Kasumi-1 (cell line): ENCODE data around the gene WDR27.
A peak's percentile ranks its signal among the peaks of the same experiment; 100 is the strongest.

Experiments used
- DNase-seq, 2 experiments: peaks; one replicate each; lab custom pipeline; 2025; lab: John Stamatoyannopoulos, UW

The WDR27 gene

GRCh38 chr6:169564453-169565240, 137.2 kb downstream of the WDR27 start:
- no peak for DNase-seq

DNA sequence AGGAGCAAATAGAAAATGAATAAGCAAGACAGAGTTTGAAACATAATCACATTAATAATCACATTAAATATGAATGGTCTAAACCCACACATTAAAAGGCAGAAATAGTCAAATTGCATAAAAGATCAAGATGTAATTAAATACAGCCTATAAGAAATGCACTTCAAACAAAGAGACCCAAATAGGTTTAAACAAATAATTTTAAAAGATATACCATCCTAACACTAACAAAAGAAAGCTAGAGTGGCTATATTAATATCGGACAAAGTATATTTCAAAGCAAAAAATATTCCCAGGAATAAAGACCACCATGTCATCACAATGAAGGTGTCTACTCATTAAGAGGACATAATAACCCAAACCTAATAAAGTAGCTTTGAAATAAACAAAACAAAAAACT, 140.2 kb downstream of the WDR27 start:
- DNase-seq, result no peak

GRCh38 chr6:169559592-169559991, 142.2 kb downstream of the WDR27 start:
- no peak for DNase-seq

GRCh38 chr6:169558774-169559441, 142.9 kb downstream of the WDR27 start:
- no peak for DNase-seq

- no peak for DNase-seq
Measured at GRCh38 chr6:169558378-169558773, 143.5 kb downstream of the WDR27 start.

DNA sequence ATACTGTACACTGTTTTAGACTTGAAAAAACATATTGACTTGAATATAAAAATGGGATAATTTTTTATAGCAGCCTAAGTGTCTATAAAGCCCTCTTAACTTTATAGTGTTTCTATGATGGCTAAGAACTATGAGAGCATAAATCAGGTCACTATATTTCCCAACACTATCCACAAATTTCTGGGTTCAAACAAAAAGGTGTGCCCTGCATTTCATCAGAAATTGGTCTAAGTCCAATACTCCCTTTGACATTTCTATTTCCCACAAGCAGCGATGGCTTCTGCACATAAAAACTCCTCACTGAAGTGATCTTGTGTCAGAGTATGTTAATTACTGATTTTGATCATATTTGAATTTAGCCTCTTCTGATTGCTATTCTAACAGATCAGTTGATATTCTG, 143.9 kb downstream of the WDR27 start:
- no peak for DNase-seq

- no peak for DNase-seq
Measured at GRCh38 chr6:169556758-169557548, 144.9 kb downstream of the WDR27 start.

DNA sequence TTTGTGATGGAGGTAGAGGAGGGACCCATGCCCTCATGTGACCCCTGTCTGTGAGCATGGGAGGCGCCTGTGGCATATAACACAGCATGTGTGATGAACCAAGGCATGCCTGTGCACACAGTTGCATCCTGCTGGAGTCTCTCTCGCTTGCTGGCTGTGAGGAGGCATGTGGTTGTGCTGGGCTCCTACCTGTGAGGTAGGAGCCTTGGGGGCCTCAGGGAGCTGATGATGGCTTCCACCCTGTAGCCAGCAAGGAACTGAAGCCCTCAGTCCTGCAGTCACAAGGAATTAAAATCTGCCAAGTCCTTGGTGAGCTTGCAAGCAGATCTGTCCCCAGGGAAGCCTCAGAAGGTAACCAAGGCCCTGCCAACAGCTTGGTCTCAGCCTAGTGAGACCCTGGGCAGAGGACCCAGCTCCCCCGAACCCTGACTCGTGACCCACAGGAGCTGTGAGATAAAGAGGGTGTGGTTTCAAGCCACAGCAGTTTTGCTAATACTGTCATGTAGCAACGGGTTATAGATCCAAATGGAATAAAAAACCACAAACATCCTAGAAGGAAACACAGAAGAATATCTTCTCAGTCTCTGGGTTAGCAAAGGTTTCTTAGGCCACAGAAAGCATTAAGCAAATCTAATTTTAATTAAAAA, 145.7 kb downstream of the WDR27 start:
- no peak for DNase-seq

DNA sequence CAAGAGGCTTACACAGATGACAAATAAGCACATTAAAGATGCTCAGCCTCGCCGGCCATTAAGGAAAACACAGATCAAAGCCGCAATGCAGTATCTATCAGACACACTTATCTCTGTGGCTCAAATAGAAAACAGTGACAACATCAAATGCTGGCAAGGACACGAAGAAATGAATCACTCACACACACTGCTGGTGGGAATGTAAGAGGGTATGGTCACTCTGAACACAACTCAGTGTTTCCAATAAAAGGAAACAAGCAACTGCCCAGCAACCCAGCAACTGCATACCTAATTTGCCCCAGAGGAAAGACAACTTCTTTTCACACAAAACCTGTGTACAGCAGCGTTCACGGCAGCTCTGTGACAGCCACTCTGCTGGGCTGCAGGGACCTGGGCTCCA, 155.8 kb downstream of the WDR27 start:
- DNase-seq, result no peak

DNA sequence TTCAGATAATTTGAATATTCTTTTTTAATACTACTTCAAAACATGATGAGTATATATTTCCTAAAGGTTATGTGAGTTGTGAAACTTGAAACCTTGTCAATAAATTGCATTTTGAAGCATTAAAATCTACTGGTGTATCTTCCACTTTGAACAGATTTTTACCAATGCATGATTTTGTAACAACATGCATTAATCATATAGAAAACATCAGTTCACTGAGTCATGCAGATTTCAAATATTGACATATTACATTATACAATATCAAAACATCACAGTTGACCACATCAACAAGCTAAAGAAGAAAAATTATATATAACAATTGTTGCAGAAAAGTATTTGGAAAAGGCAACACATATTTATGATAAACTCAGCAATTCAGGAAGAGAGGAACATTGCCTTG, 158.1 kb downstream of the WDR27 start:
- DNase-seq, result no peak

GRCh38 chr6:169542491-169542890, 159.3 kb downstream of the WDR27 start:
- DNase-seq, result no peak

- no peak for DNase-seq
Measured at GRCh38 chr6:169539176-169539897, 162.5 kb downstream of the WDR27 start.

DNA sequence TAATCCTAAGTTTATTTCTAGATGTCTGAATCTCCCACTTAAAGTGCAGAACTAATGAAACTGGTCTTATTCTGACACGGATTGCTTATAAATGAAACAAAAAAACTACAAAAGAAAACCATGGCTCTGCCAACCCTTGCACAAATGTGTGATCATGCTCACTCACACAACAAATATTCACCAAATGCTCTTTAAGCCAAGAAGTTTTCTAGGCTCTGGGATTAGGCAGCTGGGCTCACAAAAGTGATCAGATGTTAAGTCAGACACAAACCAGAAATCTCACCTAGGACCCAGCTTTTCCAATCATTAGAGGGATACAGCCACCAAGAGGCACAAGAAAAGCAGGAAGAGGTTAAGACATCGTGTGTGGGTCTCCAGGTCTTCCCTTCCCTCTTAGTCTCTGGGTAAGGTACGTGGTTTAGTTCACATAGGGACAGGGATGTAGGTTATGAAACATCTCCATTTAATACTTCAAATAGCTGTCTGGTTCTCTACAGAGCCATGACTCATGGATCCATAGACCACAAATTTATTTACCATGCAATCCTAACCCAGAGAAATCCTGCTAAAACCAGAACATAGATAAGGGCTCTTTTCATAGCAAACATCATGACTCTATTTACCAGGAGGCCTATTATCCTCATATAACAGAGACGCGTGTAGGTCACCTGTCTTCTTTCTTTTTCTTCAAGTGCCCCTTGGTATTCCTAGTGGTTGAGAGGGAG, 165.2 kb downstream of the WDR27 start:
- DNase-seq, result no peak

- DNase-seq, result no peak
Measured at GRCh38 chr6:169534039-169534421, 167.8 kb downstream of the WDR27 start.

GRCh38 chr6:169533301-169534038, 168.4 kb downstream of the WDR27 start:
- no peak for DNase-seq

DNA sequence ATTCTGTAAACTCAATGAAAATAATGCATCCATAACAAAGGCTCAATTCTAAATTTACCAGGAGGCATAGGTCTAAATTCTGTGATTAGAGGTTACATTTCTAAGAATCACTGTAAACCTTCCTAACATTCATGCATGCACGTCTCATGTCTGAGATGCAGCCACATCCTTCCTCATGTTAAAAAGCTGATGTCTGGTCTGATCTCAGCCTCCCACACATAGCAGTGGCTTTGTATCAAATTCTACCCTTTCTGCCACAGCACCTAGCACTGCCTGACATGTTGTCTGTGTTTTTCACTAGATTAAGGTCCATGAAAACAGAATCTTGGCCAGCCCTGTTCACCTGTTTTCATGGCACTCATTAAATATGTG, 171.1 kb downstream of the WDR27 start:
- peak; percentile 27 to 34 for DNase-seq

- DNase-seq, result no peak
Measured at GRCh38 chr6:169529931-169530751, 171.7 kb downstream of the WDR27 start.

DNA sequence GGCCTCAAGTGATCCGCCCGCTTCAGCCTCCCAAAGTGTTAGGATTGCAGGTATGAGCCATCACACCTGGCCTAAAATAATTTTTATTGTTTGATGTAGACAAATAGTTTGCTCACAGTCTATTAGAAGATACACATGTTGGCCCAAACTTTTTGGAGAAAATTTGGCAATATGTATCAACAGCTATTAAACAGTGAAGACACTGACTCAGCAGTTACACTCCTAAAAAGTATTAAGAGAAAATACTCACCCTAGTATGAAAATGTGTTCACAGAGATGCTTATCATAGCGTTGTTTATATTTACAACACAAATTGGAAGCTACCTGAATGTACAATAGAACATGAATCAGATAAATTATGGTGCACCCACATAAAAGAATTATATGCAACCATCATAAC, 173.1 kb downstream of the WDR27 start:
- DNase-seq, result no peak

- DNase-seq, result no peak
Measured at GRCh38 chr6:169527306-169527705, 174.5 kb downstream of the WDR27 start.
